ENCODE data around the gene RBMS3.

DNA sequence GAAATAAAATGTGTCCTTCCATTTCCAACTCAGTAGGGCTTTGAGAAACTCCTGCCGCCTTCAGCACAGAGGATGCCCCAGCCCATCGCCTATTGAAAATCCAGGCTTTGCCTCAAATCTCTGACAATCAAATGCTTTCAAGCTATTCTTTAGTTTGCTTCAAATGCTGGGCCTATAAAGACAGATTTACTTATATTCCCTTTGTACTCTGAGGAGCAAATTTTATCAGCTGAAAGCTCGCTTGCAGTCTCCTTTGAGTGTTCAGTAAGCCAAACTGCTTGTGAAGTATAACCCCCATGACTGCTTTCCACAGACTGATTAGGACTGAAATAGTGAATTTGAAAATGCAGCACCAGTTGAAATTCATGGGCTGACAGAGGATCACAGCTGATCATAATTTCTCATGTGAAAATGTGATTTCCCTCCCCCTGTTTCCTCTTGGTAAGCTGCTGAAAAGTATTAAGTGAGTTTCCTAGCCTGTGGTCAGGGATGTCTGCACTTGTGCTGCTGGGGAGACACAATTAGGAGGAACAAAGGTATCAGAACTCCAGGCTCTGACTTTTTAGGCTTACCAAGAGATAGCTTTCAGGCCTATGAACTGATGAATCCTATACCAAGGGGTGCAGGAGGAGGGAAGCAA lies 762.2 kb downstream of the RBMS3 start:
- TF ChIP-seq POLR2A (IDR thresholded peaks at IDR 0.05): no peak
- TF ChIP-seq, protein P1, sequence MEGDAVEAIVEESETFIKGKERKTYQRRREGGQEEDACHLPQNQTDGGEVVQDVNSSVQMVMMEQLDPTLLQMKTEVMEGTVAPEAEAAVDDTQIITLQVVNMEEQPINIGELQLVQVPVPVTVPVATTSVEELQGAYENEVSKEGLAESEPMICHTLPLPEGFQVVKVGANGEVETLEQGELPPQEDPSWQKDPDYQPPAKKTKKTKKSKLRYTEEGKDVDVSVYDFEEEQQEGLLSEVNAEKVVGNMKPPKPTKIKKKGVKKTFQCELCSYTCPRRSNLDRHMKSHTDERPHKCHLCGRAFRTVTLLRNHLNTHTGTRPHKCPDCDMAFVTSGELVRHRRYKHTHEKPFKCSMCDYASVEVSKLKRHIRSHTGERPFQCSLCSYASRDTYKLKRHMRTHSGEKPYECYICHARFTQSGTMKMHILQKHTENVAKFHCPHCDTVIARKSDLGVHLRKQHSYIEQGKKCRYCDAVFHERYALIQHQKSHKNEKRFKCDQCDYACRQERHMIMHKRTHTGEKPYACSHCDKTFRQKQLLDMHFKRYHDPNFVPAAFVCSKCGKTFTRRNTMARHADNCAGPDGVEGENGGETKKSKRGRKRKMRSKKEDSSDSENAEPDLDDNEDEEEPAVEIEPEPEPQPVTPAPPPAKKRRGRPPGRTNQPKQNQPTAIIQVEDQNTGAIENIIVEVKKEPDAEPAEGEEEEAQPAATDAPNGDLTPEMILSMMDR (IDR thresholded peaks at IDR 0.05): no peak
